Mesothelial cell of epicardium (in vitro differentiated cells): Measurements from ENCODE around the gene CCNF. TPM values are rescaled to one million over a fixed set of nuclear protein-coding genes. Genes with fewer than 3 reads are reported as not detected.

ENCODE experiments used
- DNase-seq, 2 experiments: peaks; one replicate each; pipeline ENCODE4 v3.0.0; 2021; ENCODE audit warnings: low spot score in 2 of 2; ENCODE audit not compliant: unreplicated experiment in 2 of 2
- H3K27ac Mint-ChIP-seq: 2 replicates; pipeline ENCODE4 v1.8.0; 2021; ENCODE audit warnings: mixed read lengths
- H3K27me3 Mint-ChIP-seq: 2 replicates; pipeline ENCODE4 v1.8.0; 2021; ENCODE audit warnings: low read depth, mixed read lengths
- H3K36me3 Mint-ChIP-seq: 2 replicates; pipeline ENCODE4 v1.8.0; 2021; ENCODE audit warnings: mixed read lengths
- H3K4me1 Mint-ChIP-seq: 2 replicates; pipeline ENCODE4 v1.8.0; 2021; ENCODE audit warnings: mixed read lengths
- H3K4me3 Mint-ChIP-seq: 2 replicates; pipeline ENCODE4 v1.8.0; 2021; ENCODE audit warnings: mild to moderate bottlenecking, moderate library complexity, mixed read lengths
- H3K9me3 Mint-ChIP-seq: 2 replicates; pipeline ENCODE4 v1.8.0; 2021; ENCODE audit warnings: mixed read lengths
- CTCF ChIP-seq: fragments of 200-600 bp; sonication (generic); IDR thresholded peaks from one replicate; pipeline ENCODE4 v1.5.0; 2021; ENCODE audit warnings: antibody characterized with exemption; ENCODE audit not compliant: unreplicated experiment
- total RNA-seq: library from RNA; stranded (reverse); gene quantifications from 3 replicates; pipeline ENCODE4 v1.2.1, GENCODE V29; 2021

Gene CCNF
- total RNA-seq, 1 donor from 2014 or later: 17.4 TPM

GRCh38 chr16:2455081-2455845 lies 26.0 kb downstream of the CCNF start:
- no peak for TF ChIP-seq CTCF
- no peaks in the 10 kb centered on the region for H3K27me3 Mint-ChIP-seq
- H3K4me3 Mint-ChIP-seq: no peak overlapping the region
- no peak for DNase-seq
- H3K27ac Mint-ChIP-seq: no peak overlapping the region
- H3K9me3 Mint-ChIP-seq: no peaks in the 10 kb centered on the region
- peaks cover 29% of the 10 kb centered on the region for H3K36me3 Mint-ChIP-seq
- H3K4me1 Mint-ChIP-seq: peaks cover 5% of the 10 kb centered on the region

GRCh38 chr16:2456551-2457153 lies 27.4 kb downstream of the CCNF start:
- TF ChIP-seq CTCF: no peak
- H3K27ac Mint-ChIP-seq: no peak overlapping the region
- peaks cover 25% of the 10 kb centered on the region for H3K36me3 Mint-ChIP-seq
- H3K4me3 Mint-ChIP-seq: no peak overlapping the region
- H3K9me3 Mint-ChIP-seq: no peaks in the 10 kb centered on the region
- DNase-seq: no peak
- no peaks in the 10 kb centered on the region for H3K27me3 Mint-ChIP-seq
- H3K4me1 Mint-ChIP-seq: peaks cover 5% of the 10 kb centered on the region

- peaks cover 23% of the 10 kb centered on the region for H3K36me3 Mint-ChIP-seq
- no peaks in the 10 kb centered on the region for H3K9me3 Mint-ChIP-seq
- TF ChIP-seq CTCF: no peak
- no peak overlapping the region for H3K4me3 Mint-ChIP-seq
- DNase-seq: no peak
- peaks cover 5% of the 10 kb centered on the region for H3K4me1 Mint-ChIP-seq
- no peak overlapping the region for H3K27ac Mint-ChIP-seq
- no peaks in the 10 kb centered on the region for H3K27me3 Mint-ChIP-seq
Measured at GRCh38 chr16:2457267-2457666, 28.0 kb downstream of the CCNF start.

- Mint-ChIP-seq H3K4me1 (peaks cover 5% of the 10 kb centered on the region), H3K27ac (no peak overlapping the region), H3K9me3 (no peaks in the 10 kb centered on the region), H3K4me3 (no peak overlapping the region), H3K36me3 (peaks cover 16% of the 10 kb centered on the region), H3K27me3 (no peaks in the 10 kb centered on the region)
- no peak for DNase-seq
- no peak for TF ChIP-seq CTCF
Measured at GRCh38 chr16:2457946-2458345, 28.7 kb downstream of the CCNF start.

GRCh38 chr16:2458887-2459646 lies 29.8 kb downstream of the CCNF start:
- no peaks in the 10 kb centered on the region for H3K27me3 Mint-ChIP-seq
- H3K36me3 Mint-ChIP-seq: peaks cover 8% of the 10 kb centered on the region
- TF ChIP-seq CTCF: no peak
- peak overlapping the region; percentile 80 for H3K27ac Mint-ChIP-seq
- no peaks in the 10 kb centered on the region for H3K9me3 Mint-ChIP-seq
- H3K4me3 Mint-ChIP-seq: peak overlapping the region; percentile 87
- no peak for DNase-seq
- H3K4me1 Mint-ChIP-seq: peaks cover 5% of the 10 kb centered on the region
